ENCODE data around the gene SKAP2. TPM values are rescaled to one million over a fixed set of nuclear protein-coding genes. Genes with fewer than 3 reads are reported as not detected.
A peak's percentile ranks its signal among the peaks of the same experiment; 100 is the strongest.

Gene SKAP2
- total and polyA plus RNA-seq, 2 of the 13 experiments (the other 11 are each of a cell fraction or from before 2014, with no cell fraction given) = 3.6 to 12.9 TPM

DNA sequence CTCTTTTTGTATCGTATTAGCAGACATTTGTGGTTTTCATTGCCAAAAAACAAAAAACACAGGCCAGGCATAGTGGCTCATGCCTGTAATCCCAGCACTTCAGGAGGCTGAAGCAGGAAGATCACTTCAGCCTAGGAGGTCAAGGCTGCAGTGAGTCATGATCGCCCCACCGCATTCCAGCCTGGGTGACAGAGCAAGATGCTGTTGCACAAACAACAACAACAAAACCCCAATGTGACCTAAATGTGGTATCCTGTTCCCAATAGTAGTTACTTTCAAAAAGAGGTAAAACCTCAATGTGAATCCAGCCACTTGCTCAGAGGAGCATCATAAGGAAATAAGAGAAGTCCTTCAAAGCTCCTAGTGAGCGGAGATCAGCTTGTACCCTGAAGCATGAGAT, 45.8 kb upstream of the SKAP2 start (continued):
- TF ChIP-seq, protein P1, sequence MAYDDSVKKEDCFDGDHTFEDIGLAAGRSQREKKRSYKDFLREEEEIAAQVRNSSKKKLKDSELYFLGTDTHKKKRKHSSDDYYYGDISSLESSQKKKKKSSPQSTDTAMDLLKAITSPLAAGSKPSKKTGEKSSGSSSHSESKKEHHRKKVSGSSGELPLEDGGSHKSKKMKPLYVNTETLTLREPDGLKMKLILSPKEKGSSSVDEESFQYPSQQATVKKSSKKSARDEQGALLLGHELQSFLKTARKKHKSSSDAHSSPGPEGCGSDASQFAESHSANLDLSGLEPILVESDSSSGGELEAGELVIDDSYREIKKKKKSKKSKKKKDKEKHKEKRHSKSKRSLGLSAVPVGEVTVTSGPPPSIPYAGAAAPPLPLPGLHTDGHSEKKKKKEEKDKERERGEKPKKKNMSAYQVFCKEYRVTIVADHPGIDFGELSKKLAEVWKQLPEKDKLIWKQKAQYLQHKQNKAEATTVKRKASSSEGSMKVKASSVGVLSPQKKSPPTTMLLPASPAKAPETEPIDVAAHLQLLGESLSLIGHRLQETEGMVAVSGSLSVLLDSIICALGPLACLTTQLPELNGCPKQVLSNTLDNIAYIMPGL (CRISPR knock-in tag; IDR thresholded peaks at IDR 0.05; ENCODE audit: borderline replicate concordance in 1 of 2, low read depth in 1 of 2) = no peak
- TF ChIP-seq ZNF333 (CRISPR knock-in tag; IDR thresholded peaks at IDR 0.05; ENCODE audit: borderline replicate concordance) (no peak), NCOA5 (CRISPR knock-in tag; IDR thresholded peaks at IDR 0.05) (no peak), ZNF12 (CRISPR knock-in tag; IDR thresholded peaks at IDR 0.05) (no peak), ZNF44 (CRISPR knock-in tag; IDR thresholded peaks at IDR 0.05) (no peak), RBAK (CRISPR knock-in tag; IDR thresholded peaks at IDR 0.05) (no peak), SP5 (CRISPR knock-in tag; IDR thresholded peaks at IDR 0.05; ENCODE audit: borderline replicate concordance, low read depth) (no peak), JARID2 (CRISPR knock-in tag; IDR thresholded peaks at IDR 0.05; ENCODE audit: insufficient replicate concordance) (no peak), FOXO1 (CRISPR knock-in tag; IDR thresholded peaks at IDR 0.05) (peak; percentile 20; the same call in 1 of the 2 replicates), ADNP (CRISPR knock-in tag; IDR thresholded peaks at IDR 0.05) (no peak)
- TF ChIP-seq, protein P2, sequence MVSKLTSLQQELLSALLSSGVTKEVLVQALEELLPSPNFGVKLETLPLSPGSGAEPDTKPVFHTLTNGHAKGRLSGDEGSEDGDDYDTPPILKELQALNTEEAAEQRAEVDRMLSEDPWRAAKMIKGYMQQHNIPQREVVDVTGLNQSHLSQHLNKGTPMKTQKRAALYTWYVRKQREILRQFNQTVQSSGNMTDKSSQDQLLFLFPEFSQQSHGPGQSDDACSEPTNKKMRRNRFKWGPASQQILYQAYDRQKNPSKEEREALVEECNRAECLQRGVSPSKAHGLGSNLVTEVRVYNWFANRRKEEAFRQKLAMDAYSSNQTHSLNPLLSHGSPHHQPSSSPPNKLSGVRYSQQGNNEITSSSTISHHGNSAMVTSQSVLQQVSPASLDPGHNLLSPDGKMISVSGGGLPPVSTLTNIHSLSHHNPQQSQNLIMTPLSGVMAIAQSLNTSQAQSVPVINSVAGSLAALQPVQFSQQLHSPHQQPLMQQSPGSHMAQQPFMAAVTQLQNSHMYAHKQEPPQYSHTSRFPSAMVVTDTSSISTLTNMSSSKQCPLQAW (CRISPR knock-in tag; IDR thresholded peaks at IDR 0.05) = no peak
- TF ChIP-seq, protein P3, sequence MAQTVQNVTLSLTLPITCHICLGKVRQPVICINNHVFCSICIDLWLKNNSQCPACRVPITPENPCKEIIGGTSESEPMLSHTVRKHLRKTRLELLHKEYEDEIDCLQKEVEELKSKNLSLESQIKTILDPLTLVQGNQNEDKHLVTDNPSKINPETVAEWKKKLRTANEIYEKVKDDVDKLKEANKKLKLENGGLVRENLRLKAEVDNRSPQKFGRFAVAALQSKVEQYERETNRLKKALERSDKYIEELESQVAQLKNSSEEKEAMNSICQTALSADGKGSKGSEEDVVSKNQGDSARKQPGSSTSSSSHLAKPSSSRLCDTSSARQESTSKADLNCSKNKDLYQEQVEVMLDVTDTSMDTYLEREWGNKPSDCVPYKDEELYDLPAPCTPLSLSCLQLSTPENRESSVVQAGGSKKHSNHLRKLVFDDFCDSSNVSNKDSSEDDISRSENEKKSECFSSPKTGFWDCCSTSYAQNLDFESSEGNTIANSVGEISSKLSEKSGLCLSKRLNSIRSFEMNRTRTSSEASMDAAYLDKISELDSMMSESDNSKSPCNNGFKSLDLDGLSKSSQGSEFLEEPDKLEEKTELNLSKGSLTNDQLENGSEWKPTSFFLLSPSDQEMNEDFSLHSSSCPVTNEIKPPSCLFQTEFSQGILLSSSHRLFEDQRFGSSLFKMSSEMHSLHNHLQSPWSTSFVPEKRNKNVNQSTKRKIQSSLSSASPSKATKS (CRISPR knock-in tag; IDR thresholded peaks at IDR 0.05) = no peak
- TF ChIP-seq, protein P4, sequence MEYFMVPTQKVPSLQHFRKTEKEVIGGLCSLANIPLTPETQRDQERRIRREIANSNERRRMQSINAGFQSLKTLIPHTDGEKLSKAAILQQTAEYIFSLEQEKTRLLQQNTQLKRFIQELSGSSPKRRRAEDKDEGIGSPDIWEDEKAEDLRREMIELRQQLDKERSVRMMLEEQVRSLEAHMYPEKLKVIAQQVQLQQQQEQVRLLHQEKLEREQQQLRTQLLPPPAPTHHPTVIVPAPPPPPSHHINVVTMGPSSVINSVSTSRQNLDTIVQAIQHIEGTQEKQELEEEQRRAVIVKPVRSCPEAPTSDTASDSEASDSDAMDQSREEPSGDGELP (IDR thresholded peaks at IDR 0.05; ENCODE audit: borderline replicate concordance, low read depth) = no peak
- TF ChIP-seq, protein P5, sequence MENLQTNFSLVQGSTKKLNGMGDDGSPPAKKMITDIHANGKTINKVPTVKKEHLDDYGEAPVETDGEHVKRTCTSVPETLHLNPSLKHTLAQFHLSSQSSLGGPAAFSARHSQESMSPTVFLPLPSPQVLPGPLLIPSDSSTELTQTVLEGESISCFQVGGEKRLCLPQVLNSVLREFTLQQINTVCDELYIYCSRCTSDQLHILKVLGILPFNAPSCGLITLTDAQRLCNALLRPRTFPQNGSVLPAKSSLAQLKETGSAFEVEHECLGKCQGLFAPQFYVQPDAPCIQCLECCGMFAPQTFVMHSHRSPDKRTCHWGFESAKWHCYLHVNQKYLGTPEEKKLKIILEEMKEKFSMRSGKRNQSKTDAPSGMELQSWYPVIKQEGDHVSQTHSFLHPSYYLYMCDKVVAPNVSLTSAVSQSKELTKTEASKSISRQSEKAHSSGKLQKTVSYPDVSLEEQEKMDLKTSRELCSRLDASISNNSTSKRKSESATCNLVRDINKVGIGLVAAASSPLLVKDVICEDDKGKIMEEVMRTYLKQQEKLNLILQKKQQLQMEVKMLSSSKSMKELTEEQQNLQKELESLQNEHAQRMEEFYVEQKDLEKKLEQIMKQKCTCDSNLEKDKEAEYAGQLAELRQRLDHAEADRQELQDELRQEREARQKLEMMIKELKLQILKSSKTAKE (CRISPR knock-in tag; IDR thresholded peaks at IDR 0.05; ENCODE audit: borderline replicate concordance) = no peak
- TF ChIP-seq, protein P6, sequence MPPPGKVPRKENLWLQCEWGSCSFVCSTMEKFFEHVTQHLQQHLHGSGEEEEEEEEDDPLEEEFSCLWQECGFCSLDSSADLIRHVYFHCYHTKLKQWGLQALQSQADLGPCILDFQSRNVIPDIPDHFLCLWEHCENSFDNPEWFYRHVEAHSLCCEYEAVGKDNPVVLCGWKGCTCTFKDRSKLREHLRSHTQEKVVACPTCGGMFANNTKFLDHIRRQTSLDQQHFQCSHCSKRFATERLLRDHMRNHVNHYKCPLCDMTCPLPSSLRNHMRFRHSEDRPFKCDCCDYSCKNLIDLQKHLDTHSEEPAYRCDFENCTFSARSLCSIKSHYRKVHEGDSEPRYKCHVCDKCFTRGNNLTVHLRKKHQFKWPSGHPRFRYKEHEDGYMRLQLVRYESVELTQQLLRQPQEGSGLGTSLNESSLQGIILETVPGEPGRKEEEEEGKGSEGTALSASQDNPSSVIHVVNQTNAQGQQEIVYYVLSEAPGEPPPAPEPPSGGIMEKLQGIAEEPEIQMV (CRISPR knock-in tag; IDR thresholded peaks at IDR 0.05; ENCODE audit: low read depth) = no peak
